Body of pancreas (tissue), 4 donors: ENCODE results near the gene PCED1A.

Experiments
- POLR2A ChIP-seq, 3 donors: fragments of 450-650 bp; IDR thresholded peaks; one replicate each; pipeline ENCODE4 v1.6.1; 2016; ENCODE audit warnings: antibody characterized with exemption in 3 of 3, mild to moderate bottlenecking in 2 of 3
- TF ChIP-seq, protein P1 (sequence below), 7 experiments: fragments of 450-650 bp in 4 of 7; fragments of 200-600 bp in 3 of 7; sonication (generic) in 3 of 7; IDR thresholded peaks; one replicate each; pipeline ENCODE4 v1.5.1; 2016 to 2019; ENCODE audit warnings: antibody characterized with exemption in 7 of 7

DNA sequence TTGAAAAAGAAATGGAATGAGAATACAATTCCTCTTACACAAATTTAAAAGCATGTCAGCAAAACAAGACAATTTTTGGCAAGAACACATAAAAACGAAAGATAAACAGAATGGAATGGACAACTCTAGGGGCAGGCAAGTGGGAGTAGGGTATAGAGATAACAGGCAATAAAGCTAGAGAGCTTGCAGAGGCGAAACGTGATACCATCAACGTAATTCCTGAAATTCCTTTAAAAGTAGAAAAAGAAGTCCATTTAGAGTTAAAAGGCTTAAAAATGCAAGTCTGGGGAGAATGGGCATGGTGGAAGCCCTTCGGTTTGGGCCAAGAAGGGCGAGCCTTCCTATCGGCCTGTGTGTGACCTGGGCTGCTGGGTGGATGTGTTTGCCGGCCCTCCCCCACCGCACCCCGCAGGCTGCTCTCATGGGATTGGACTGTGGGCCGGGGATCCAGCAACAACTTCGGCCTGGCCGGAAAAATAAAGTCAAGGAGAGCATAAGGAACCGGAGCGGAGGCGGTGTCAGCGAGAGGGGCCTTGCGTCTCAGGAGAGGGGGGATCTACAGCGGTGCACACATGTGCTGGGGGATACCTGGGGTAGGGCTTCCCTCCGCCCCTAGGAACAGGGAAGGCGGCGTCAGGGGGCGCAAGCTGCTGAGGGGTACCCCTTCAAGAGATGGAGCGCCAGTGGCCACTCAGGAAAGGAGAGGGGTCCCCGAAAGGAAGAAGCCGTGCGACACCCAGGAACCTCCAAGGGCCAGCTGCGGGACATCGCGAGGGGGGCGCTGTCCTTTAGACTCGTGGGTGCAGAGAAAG is 20.2 kb downstream of the PCED1A start:
- TF ChIP-seq, protein P1, sequence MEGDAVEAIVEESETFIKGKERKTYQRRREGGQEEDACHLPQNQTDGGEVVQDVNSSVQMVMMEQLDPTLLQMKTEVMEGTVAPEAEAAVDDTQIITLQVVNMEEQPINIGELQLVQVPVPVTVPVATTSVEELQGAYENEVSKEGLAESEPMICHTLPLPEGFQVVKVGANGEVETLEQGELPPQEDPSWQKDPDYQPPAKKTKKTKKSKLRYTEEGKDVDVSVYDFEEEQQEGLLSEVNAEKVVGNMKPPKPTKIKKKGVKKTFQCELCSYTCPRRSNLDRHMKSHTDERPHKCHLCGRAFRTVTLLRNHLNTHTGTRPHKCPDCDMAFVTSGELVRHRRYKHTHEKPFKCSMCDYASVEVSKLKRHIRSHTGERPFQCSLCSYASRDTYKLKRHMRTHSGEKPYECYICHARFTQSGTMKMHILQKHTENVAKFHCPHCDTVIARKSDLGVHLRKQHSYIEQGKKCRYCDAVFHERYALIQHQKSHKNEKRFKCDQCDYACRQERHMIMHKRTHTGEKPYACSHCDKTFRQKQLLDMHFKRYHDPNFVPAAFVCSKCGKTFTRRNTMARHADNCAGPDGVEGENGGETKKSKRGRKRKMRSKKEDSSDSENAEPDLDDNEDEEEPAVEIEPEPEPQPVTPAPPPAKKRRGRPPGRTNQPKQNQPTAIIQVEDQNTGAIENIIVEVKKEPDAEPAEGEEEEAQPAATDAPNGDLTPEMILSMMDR (IDR thresholded peaks at IDR 0.05), result no peak
- no peak for TF ChIP-seq POLR2A (IDR thresholded peaks at IDR 0.05)
